HCT116 (cell line): ENCODE data around the gene DMD. TPM values are rescaled to one million over a fixed set of nuclear protein-coding genes. Genes with fewer than 3 reads are reported as not detected.

Source experiments
- ATAC-seq: fragments of 200-7000 bp; cut with Tn5 transposase; 2 replicates; pipeline ENCODE4 v1.9.1; 2020; ENCODE audit warnings: mild to moderate bottlenecking, moderate library complexity
- BruUV-seq: library from RNA; stranded (reverse); fragments of 400-500 nt; replicated peaks from 2 replicates; lab custom pipeline; 2021; lab: Mats Ljungman, UMichigan
- CTCF ChIA-PET: fragments of 300-600 bp; sonication (Branson Sonifier 250); formaldehyde crosslinking; loops from one replicate; lab custom pipeline; 2021; ENCODE audit warnings: antibody characterized with exemption; lab: Charles Lee
- POLR2A ChIA-PET: fragments of 300-600, 350-600 bp; sonication (Branson Sonifier 250); formaldehyde crosslinking; loops from one replicate; lab custom pipeline; 2021; ENCODE audit warnings: antibody characterized with exemption; lab: Charles Lee
- RAD21 ChIA-PET, 2 experiments: fragments of 300-600 bp; sonication (Branson Sonifier 250); formaldehyde crosslinking; loops; one replicate each; lab custom pipeline; 2023; ENCODE audit warnings: low total read pairs in 2 of 2; ENCODE audit not compliant: uncharacterized antibody in 2 of 2, unreplicated experiment in 2 of 2, low non-redundant PET in 1 of 2; lab: Charles Lee
- DNase-seq: peaks from one replicate; pipeline ENCODE4 v3.0.0-alpha.2; 2010; ENCODE audit warnings: low read depth, low spot score
- H2AFZ ChIP-seq: fragments of 200-600 bp; shearing (Covaris generic), sonication (generic); 2 replicates; pipeline ENCODE4 v1.6.1; 2017; ENCODE audit warnings: low read depth, mixed run types, mixed read lengths, antibody characterized with exemption, low read length; ENCODE audit not compliant: poor library complexity, severe bottlenecking
- H3K27ac ChIP-seq: 2 replicates; pipeline ENCODE4 v1.5.1; 2012; ENCODE audit warnings: low read depth, low read length
- H3K27me3 ChIP-seq: fragments of 200-600 bp; sonication (generic); 2 replicates; pipeline ENCODE4 v1.6.1; 2016; ENCODE audit warnings: mixed run types, low read length, mixed read lengths; ENCODE audit not compliant: insufficient read depth
- H3K36me3 ChIP-seq, 2 experiments: fragments of 200-500 bp in 1 of 2; fragments of 200-600 bp in 1 of 2; sonication (Bioruptor generic) in 1 of 2; sonication (generic) in 1 of 2; 2 replicates each; pipeline versions ENCODE4 v1.5.1 to v1.6.1; 2014 to 2016; ENCODE audit warnings: low read length in 2 of 2, inconsistent platforms in 1 of 2, mixed read lengths in 1 of 2, mixed run types in 1 of 2; ENCODE audit not compliant: insufficient read depth in 2 of 2, control insufficient read depth in 1 of 2
- H3K4me1 ChIP-seq, 2 experiments: fragments of 200-600 bp in 1 of 2; sonication (generic) in 1 of 2; 2 replicates each; pipeline versions ENCODE4 v1.5.1 to v1.6.1; 2012 to 2017; ENCODE audit warnings: low read length in 2 of 2, inconsistent platforms in 1 of 2, mild to moderate bottlenecking in 1 of 2, mixed read lengths in 1 of 2, mixed run types in 1 of 2, moderate library complexity in 1 of 2; ENCODE audit not compliant: insufficient read depth in 2 of 2, control insufficient read depth in 1 of 2
- H3K4me2 ChIP-seq: fragments of 200-600 bp; sonication (generic); 2 replicates; pipeline ENCODE4 v1.6.1; 2017; ENCODE audit warnings: mixed run types, low read length, mixed read lengths
- H3K4me3 ChIP-seq, 2 experiments: fragments of 200-600 bp in 1 of 2; sonication (generic) in 1 of 2; replicated peaks in 1 of 2; 2 replicates each; pipeline ENCODE4 v1.5.1; 2011 to 2016; ENCODE audit warnings: low read length in 2 of 2, control low read depth in 1 of 2, low read depth in 1 of 2, mild to moderate bottlenecking in 1 of 2, mixed read lengths in 1 of 2, mixed run types in 1 of 2
- H3K79me2 ChIP-seq: fragments of 200-600 bp; sonication (generic); 2 replicates; pipeline ENCODE4 v1.6.1; 2017; ENCODE audit warnings: mild to moderate bottlenecking, mixed run types, low read length, moderate library complexity, mixed read lengths; ENCODE audit not compliant: insufficient read depth
- H3K9ac ChIP-seq: fragments of 200-600 bp; sonication (generic); 2 replicates; pipeline ENCODE4 v1.6.1; 2016; ENCODE audit warnings: low read length, mixed read lengths
- H3K9me2 ChIP-seq: fragments of 200-600 bp; sonication (generic), shearing (Covaris generic); 2 replicates; pipeline ENCODE4 v1.6.1; 2017; ENCODE audit warnings: mixed run types, mild to moderate bottlenecking, moderate library complexity; ENCODE audit not compliant: insufficient read depth
- H3K9me3 ChIP-seq, 2 experiments: fragments of 200-500 bp in 1 of 2; fragments of 200-600 bp in 1 of 2; sonication (Bioruptor generic) in 1 of 2; sonication (generic) in 1 of 2; 2 replicates each; pipeline ENCODE4 v1.6.1; 2014 to 2017; ENCODE audit warnings: low read length in 2 of 2, mixed read lengths in 2 of 2, inconsistent platforms in 1 of 2, low read depth in 1 of 2, mild to moderate bottlenecking in 1 of 2, mixed run types in 1 of 2, moderate library complexity in 1 of 2; ENCODE audit not compliant: control insufficient read depth in 1 of 2, insufficient read depth in 1 of 2
- H4K20me1 ChIP-seq: fragments of 200-600 bp; sonication (generic), shearing (Covaris generic); 2 replicates; pipeline ENCODE4 v1.6.1; 2017; ENCODE audit warnings: mixed run types, mild to moderate bottlenecking, moderate library complexity; ENCODE audit not compliant: insufficient read depth
- ATF3 ChIP-seq: IDR thresholded peaks from 2 replicates; pipeline ENCODE4 v1.6.1; 2012
- CEBPB ChIP-seq: IDR thresholded peaks from 2 replicates; pipeline ENCODE4 v1.6.1; 2012; ENCODE audit warnings: low read depth
- ELF1 ChIP-seq: IDR thresholded peaks from 2 replicates; pipeline ENCODE4 v1.6.1; 2012; ENCODE audit warnings: low read depth, borderline replicate concordance
- EZH2 ChIP-seq: fragments of 200-600 bp; sonication (generic); IDR thresholded peaks from 2 replicates; pipeline ENCODE4 v1.6.1; 2017; ENCODE audit warnings: antibody characterized with exemption, mixed run types
- EZH2phosphoT487 ChIP-seq: fragments of 200-600 bp; IDR thresholded peaks from 2 replicates; pipeline ENCODE4 v1.6.1; 2018; ENCODE audit warnings: antibody characterized with exemption, borderline replicate concordance
- FOSL1 ChIP-seq: IDR thresholded peaks from 2 replicates; pipeline ENCODE4 v1.6.1; 2012; ENCODE audit warnings: low read depth
- JUND ChIP-seq: IDR thresholded peaks from 2 replicates; pipeline ENCODE4 v1.6.1; 2012
- POLR2A ChIP-seq: IDR thresholded peaks from 2 replicates; pipeline ENCODE4 v1.7.0; 2011; ENCODE audit warnings: borderline replicate concordance; ENCODE audit not compliant: insufficient read depth, insufficient read length; ENCODE audit errors: extremely low read depth
- POLR2AphosphoS5 ChIP-seq: IDR thresholded peaks from 2 replicates; pipeline ENCODE4 v1.6.1; 2011; ENCODE audit warnings: mild to moderate bottlenecking, low read depth, low read length, moderate library complexity
- RAD21 ChIP-seq: IDR thresholded peaks from 2 replicates; pipeline ENCODE4 v1.6.1; 2012; ENCODE audit warnings: low read depth, mild to moderate bottlenecking
- SP1 ChIP-seq: IDR thresholded peaks from 2 replicates; pipeline ENCODE4 v1.6.1; 2012; ENCODE audit warnings: low read depth
- TCF7L2 ChIP-seq: IDR thresholded peaks from 2 replicates; pipeline ENCODE4 v1.7.0; 2011; ENCODE audit warnings: borderline replicate concordance, inconsistent platforms; ENCODE audit not compliant: insufficient read depth, insufficient read length; ENCODE audit errors: extremely low read depth
- YY1 ChIP-seq: IDR thresholded peaks from 2 replicates; pipeline ENCODE4 v1.6.1; 2011; ENCODE audit warnings: low read length, low read depth, moderate library complexity, mild to moderate bottlenecking; ENCODE audit not compliant: insufficient replicate concordance; ENCODE audit errors: extremely low read depth
- ZBTB33 ChIP-seq: IDR thresholded peaks from 2 replicates; pipeline ENCODE4 v1.6.1; 2011; ENCODE audit warnings: mild to moderate bottlenecking, low read length, moderate library complexity; ENCODE audit not compliant: insufficient replicate concordance; ENCODE audit errors: extremely low read depth
- ZFX ChIP-seq: fragments of 450-650 bp; IDR thresholded peaks from 2 replicates; pipeline ENCODE4 v1.6.1; 2017
- ZNF274 ChIP-seq: fragments of 200-500 bp; sonication (Bioruptor generic); IDR thresholded peaks from 2 replicates; pipeline ENCODE4 v1.6.1; 2014; ENCODE audit warnings: mild to moderate bottlenecking, low read depth, low read length, inconsistent platforms
- intact Hi-C: fragments of 100-400 bp; cut with micrococcal nuclease; formaldehyde crosslinking; loops from 2 replicates; pipeline ENCODE4 v1.10.0; 2022
- total RNA-seq: library from RNA; stranded (reverse); gene quantifications from one replicate; pipeline ENCODE4 v1.2.1, GENCODE V29; 2021; ENCODE audit not compliant: unreplicated experiment
- TF ChIP-seq, protein P1 (sequence below), 3 experiments: fragments of 200-600 bp in 1 of 3; sonication (generic) in 1 of 3; IDR thresholded peaks in 2 of 3; conservative IDR thresholded peaks in 1 of 3; 2 replicates each; pipeline ENCODE4 v1.5.1; 2012 to 2017; ENCODE audit warnings: low read depth in 2 of 3, low read length in 2 of 3, antibody characterized with exemption in 1 of 3, borderline replicate concordance in 1 of 3, control low read depth in 1 of 3, mild to moderate bottlenecking in 1 of 3, mixed read lengths in 1 of 3, mixed run types in 1 of 3, moderate library complexity in 1 of 3; ENCODE audit not compliant: insufficient read depth in 1 of 3
- TF ChIP-seq, protein P2 (sequence below): IDR thresholded peaks from 2 replicates; pipeline ENCODE4 v1.6.1; 2012; ENCODE audit warnings: low read depth
- TF ChIP-seq, protein P3 (sequence below): IDR thresholded peaks from 2 replicates; pipeline ENCODE4 v1.6.1; 2012

Gene DMD
- total RNA-seq, 1 experiment from 2014 or later, result 0.05 TPM

DNA sequence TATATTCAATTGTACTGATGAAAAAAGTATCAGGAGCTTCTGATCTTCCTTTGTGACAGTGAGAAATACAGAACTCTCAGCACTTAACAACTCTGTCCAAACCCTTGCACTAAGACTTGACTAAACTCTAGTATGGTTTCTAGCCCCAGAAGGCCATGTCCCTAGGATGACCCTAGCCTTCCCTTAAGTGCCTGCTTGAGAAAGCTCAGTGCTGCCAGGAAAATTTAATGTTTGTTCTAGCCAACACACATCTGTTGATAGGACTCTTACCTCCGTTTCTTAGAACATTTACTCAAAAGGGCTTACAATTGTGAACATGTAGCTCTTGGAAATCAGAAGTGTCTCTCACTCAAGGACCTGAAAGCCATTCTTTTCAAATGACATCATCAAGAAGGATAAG lies 1084.4 kb downstream of the DMD start:
- H3K9ac ChIP-seq, result no peak overlapping the region
- ChIA-PET POLR2A (no interaction called here), RAD21 (no interaction called here), CTCF (no interaction called here)
- DNase-seq, result no peak
- no peak overlapping the region for H3K4me3 ChIP-seq
- H4K20me1 ChIP-seq, result no peaks in the 10 kb centered on the region
- no peaks in the 10 kb centered on the region for H3K36me3 ChIP-seq
- H3K4me1 ChIP-seq, result no peaks in the 10 kb centered on the region
- H3K27me3 ChIP-seq, result no peaks in the 10 kb centered on the region
- no peak overlapping the region for H2AFZ ChIP-seq
- H3K4me2 ChIP-seq, result no peak overlapping the region
- BruUV-seq, result no TSS peak
- no peaks in the 10 kb centered on the region for H3K79me2 ChIP-seq
- H3K27ac ChIP-seq, result no peak overlapping the region
- TF ChIP-seq ZBTB33 (no peak), TCF7L2 (no peak), FOSL1 (no peak), ATF3 (no peak), SP1 (no peak), EZH2 (no peak), YY1 (no peak), ZFX (no peak), EZH2phosphoT487 (no peak), ZNF274 (no peak), POLR2A (no peak), ELF1 (no peak), JUND (no peak), POLR2AphosphoS5 (no peak), RAD21 (no peak), CEBPB (no peak)
- TF ChIP-seq, protein P1, sequence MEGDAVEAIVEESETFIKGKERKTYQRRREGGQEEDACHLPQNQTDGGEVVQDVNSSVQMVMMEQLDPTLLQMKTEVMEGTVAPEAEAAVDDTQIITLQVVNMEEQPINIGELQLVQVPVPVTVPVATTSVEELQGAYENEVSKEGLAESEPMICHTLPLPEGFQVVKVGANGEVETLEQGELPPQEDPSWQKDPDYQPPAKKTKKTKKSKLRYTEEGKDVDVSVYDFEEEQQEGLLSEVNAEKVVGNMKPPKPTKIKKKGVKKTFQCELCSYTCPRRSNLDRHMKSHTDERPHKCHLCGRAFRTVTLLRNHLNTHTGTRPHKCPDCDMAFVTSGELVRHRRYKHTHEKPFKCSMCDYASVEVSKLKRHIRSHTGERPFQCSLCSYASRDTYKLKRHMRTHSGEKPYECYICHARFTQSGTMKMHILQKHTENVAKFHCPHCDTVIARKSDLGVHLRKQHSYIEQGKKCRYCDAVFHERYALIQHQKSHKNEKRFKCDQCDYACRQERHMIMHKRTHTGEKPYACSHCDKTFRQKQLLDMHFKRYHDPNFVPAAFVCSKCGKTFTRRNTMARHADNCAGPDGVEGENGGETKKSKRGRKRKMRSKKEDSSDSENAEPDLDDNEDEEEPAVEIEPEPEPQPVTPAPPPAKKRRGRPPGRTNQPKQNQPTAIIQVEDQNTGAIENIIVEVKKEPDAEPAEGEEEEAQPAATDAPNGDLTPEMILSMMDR (IDR thresholded peaks at IDR 0.05 in 2 of 3, conservative IDR thresholded peaks at IDR 0.05 in 1 of 3; ENCODE audit: borderline replicate concordance in 1 of 3, insufficient read depth in 1 of 3, low read depth in 2 of 3, low read length in 2 of 3), result no peak
- TF ChIP-seq, protein P2, sequence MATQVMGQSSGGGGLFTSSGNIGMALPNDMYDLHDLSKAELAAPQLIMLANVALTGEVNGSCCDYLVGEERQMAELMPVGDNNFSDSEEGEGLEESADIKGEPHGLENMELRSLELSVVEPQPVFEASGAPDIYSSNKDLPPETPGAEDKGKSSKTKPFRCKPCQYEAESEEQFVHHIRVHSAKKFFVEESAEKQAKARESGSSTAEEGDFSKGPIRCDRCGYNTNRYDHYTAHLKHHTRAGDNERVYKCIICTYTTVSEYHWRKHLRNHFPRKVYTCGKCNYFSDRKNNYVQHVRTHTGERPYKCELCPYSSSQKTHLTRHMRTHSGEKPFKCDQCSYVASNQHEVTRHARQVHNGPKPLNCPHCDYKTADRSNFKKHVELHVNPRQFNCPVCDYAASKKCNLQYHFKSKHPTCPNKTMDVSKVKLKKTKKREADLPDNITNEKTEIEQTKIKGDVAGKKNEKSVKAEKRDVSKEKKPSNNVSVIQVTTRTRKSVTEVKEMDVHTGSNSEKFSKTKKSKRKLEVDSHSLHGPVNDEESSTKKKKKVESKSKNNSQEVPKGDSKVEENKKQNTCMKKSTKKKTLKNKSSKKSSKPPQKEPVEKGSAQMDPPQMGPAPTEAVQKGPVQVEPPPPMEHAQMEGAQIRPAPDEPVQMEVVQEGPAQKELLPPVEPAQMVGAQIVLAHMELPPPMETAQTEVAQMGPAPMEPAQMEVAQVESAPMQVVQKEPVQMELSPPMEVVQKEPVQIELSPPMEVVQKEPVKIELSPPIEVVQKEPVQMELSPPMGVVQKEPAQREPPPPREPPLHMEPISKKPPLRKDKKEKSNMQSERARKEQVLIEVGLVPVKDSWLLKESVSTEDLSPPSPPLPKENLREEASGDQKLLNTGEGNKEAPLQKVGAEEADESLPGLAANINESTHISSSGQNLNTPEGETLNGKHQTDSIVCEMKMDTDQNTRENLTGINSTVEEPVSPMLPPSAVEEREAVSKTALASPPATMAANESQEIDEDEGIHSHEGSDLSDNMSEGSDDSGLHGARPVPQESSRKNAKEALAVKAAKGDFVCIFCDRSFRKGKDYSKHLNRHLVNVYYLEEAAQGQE, result no peak
- TF ChIP-seq, protein P3, sequence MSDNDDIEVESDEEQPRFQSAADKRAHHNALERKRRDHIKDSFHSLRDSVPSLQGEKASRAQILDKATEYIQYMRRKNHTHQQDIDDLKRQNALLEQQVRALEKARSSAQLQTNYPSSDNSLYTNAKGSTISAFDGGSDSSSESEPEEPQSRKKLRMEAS, result no peak
- no peaks in the 10 kb centered on the region for H3K9me2 ChIP-seq
- ATAC-seq, result no peak
- no peaks in the 10 kb centered on the region for H3K9me3 ChIP-seq
- intact Hi-C loops, result no loop called here
